Neural crest cell (in vitro differentiated cells): ENCODE results near the gene LILRA2. TPM values are rescaled to one million over a fixed set of nuclear protein-coding genes. Genes with fewer than 3 reads are reported as not detected.

Experiments used
- DNase-seq: peaks from one replicate; pipeline ENCODE4 v3.0.0; 2021; ENCODE audit warnings: low read depth, mixed read lengths, low spot score
- H3K27ac Mint-ChIP-seq: one replicate; pipeline ENCODE4 v1.8.0; 2021; ENCODE audit warnings: mild to moderate bottlenecking, mixed read lengths; ENCODE audit not compliant: unreplicated experiment
- H3K27me3 Mint-ChIP-seq: 2 replicates; pipeline ENCODE4 v1.8.0; 2021; ENCODE audit warnings: low read depth, mild to moderate bottlenecking, mixed read lengths
- H3K36me3 Mint-ChIP-seq: 2 replicates; pipeline ENCODE4 v1.8.0; 2021; ENCODE audit warnings: low read depth, mild to moderate bottlenecking, mixed read lengths
- H3K4me1 Mint-ChIP-seq: 2 replicates; pipeline ENCODE4 v1.8.0; 2021; ENCODE audit warnings: mixed read lengths
- H3K4me3 Mint-ChIP-seq: one replicate; pipeline ENCODE4 v1.8.0; 2021; ENCODE audit warnings: mild to moderate bottlenecking, mixed read lengths
- H3K9me3 Mint-ChIP-seq: 2 replicates; pipeline ENCODE4 v1.8.0; 2021; ENCODE audit warnings: mixed read lengths
- total RNA-seq: library from RNA; stranded (reverse); gene quantifications from 2 replicates; pipeline ENCODE4 v1.2.1, GENCODE V29; 2021
- TF ChIP-seq, protein P1 (sequence below): fragments of 200-600 bp; sonication (generic); conservative IDR thresholded peaks from 2 replicates; pipeline ENCODE4 v1.5.0; 2021; ENCODE audit warnings: antibody characterized with exemption, mild to moderate bottlenecking

Gene LILRA2
- total RNA-seq, 1 donor from 2014 or later = not detected

DNA sequence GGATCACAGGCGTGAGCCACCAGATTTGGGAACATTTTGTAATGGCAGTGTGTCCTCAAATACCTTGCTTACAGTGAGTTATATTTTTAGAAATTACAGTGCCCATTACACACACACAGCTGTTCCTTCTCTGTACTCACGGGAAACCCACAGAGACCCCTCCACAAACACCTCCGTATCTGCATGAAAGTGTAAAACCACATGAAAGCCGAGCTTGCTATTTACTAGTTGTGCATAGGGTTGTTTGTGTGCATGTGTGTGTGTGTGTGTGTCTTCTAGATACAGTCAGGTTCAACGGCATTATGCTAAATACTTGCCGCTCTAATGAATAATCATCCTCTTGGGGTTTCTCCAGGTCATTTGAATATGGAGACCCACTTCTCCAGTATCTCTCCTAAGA is 22.3 kb upstream of the LILRA2 start:
- no peak for DNase-seq
- H3K27me3 Mint-ChIP-seq = no peaks in the 10 kb centered on the region
- TF ChIP-seq, protein P1, sequence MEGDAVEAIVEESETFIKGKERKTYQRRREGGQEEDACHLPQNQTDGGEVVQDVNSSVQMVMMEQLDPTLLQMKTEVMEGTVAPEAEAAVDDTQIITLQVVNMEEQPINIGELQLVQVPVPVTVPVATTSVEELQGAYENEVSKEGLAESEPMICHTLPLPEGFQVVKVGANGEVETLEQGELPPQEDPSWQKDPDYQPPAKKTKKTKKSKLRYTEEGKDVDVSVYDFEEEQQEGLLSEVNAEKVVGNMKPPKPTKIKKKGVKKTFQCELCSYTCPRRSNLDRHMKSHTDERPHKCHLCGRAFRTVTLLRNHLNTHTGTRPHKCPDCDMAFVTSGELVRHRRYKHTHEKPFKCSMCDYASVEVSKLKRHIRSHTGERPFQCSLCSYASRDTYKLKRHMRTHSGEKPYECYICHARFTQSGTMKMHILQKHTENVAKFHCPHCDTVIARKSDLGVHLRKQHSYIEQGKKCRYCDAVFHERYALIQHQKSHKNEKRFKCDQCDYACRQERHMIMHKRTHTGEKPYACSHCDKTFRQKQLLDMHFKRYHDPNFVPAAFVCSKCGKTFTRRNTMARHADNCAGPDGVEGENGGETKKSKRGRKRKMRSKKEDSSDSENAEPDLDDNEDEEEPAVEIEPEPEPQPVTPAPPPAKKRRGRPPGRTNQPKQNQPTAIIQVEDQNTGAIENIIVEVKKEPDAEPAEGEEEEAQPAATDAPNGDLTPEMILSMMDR = no peak
- no peak overlapping the region for H3K4me3 Mint-ChIP-seq
- no peaks in the 10 kb centered on the region for H3K4me1 Mint-ChIP-seq
- peaks cover 6% of the 10 kb centered on the region for H3K36me3 Mint-ChIP-seq
- H3K9me3 Mint-ChIP-seq = peaks cover 12% of the 10 kb centered on the region
- no peak overlapping the region for H3K27ac Mint-ChIP-seq

DNA sequence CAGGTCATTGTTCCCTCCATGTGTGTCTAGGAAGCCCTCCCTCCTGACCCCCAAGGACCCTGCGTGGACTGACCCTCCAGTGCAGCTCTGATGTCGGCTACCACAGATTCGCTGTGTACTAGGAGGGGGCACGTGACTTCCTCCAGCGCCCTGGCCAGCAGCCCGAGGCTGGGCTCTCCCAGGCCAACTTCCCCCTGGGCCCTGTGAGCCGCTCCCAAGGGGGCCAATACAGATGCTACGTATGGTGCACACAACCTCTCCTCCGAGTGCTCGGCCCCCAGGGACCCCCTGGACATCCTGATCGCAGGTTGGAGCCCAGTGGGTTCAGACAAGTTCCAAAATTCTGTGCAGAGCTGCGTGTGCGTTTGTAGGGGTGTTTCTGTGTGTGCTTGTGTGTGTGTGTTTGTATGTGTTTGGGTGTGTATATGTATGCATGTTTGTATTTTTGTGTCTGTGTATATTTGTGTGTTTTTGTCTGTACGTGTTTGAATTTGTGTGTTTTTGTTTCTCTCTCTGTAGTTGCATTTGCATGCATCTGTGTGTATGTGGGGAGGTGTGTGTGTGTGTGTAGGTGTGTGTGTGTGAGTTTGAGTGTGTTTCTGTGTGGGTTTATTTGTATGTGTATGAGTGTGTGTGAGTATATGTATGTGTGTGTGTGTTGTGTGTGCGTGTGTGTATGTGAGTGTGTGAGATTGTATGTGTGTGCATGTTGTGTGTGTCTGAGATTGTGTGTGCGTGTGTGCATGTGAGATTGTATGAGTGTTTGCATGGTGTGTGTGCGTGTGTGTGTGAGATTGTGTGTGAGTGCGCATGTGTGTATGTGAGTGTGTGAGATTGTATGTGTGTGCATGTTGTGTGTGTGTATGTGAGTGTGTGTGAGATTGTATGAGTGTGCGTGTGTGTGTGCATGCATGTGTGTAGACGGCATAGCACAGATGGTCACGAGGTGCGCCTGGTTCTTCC is 21.4 kb upstream of the LILRA2 start:
- H3K4me3 Mint-ChIP-seq = no peak overlapping the region
- no peak overlapping the region for H3K27ac Mint-ChIP-seq
- no peaks in the 10 kb centered on the region for H3K4me1 Mint-ChIP-seq
- no peaks in the 10 kb centered on the region for H3K27me3 Mint-ChIP-seq
- H3K9me3 Mint-ChIP-seq = peaks cover 12% of the 10 kb centered on the region
- DNase-seq = no peak
- TF ChIP-seq, protein P1 = no peak
- H3K36me3 Mint-ChIP-seq = peaks cover 6% of the 10 kb centered on the region

DNA sequence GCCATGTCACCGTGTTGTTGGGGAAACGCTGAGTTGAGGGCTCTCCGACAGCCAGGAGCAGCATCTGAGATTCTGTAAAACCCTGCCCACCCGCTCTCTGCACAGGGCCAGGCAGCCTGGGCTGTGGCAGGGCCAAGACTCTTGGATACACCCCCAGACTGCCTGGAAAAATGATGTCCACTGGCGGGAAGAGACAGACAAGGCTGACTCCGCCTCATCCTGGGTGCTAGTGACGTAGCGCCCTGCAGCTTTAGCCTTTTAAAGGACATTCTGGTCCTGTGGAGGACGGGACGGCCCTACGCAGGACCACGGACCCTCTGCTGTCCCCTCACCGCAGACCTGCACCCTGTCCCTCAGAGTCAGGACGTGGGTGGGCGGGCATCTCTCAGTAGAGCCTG is 20.7 kb upstream of the LILRA2 start:
- TF ChIP-seq, protein P1 = no peak
- no peaks in the 10 kb centered on the region for H3K27me3 Mint-ChIP-seq
- no peak overlapping the region for H3K27ac Mint-ChIP-seq
- H3K36me3 Mint-ChIP-seq = peaks cover 6% of the 10 kb centered on the region
- no peak for DNase-seq
- H3K4me3 Mint-ChIP-seq = no peak overlapping the region
- peaks cover 12% of the 10 kb centered on the region for H3K9me3 Mint-ChIP-seq
- no peaks in the 10 kb centered on the region for H3K4me1 Mint-ChIP-seq

DNA sequence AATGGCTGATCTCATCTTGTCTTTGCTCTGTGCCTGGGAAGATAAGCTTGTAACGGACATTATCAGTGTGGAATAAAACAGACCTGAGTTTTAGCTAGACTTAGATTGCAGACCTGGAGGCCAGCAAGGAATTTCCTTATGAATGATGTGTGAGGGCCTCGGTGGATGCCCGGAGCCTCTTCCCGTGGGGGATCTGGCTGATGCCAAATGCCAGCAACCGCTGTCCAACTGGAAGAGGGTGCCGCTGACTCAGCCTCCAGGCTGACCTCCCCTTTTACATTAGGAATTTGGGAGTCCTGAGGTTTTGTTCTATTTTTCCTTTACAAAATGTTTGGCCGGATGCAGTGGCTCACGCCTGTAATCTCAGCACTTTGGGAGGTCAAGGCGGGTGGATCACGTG is 19.6 kb upstream of the LILRA2 start:
- no peaks in the 10 kb centered on the region for H3K27me3 Mint-ChIP-seq
- DNase-seq = no peak
- H3K4me1 Mint-ChIP-seq = no peaks in the 10 kb centered on the region
- H3K9me3 Mint-ChIP-seq = peaks cover 15% of the 10 kb centered on the region
- TF ChIP-seq, protein P1 = no peak
- no peak overlapping the region for H3K4me3 Mint-ChIP-seq
- H3K36me3 Mint-ChIP-seq = peaks cover 6% of the 10 kb centered on the region
- H3K27ac Mint-ChIP-seq = no peak overlapping the region

DNA sequence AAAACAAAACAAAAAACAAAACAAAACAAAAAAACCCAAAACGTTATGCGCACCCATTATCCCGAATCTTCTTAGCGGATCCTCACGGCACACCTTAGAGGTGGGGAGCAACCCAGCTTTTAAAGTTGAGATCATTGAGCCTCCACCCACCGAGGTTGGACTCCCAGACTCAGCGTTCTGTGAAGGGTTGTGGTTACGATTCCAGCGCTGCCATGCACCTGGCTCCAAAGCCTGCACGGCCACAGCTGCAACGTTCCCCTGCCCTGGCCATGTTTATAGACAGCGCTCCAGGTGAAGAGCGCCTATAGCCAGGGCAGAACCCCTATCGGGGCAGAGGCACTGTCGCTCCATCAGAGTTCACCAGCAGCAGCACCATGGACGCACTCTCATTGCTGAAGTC is 18.7 kb upstream of the LILRA2 start:
- TF ChIP-seq, protein P1 = no peak
- Mint-ChIP-seq H3K36me3 (peaks cover 6% of the 10 kb centered on the region), H3K27me3 (no peaks in the 10 kb centered on the region), H3K4me1 (no peaks in the 10 kb centered on the region), H3K4me3 (no peak overlapping the region), H3K27ac (no peak overlapping the region), H3K9me3 (peaks cover 15% of the 10 kb centered on the region)
- DNase-seq = no peak
